OCI-LY3 (cell line): ENCODE data around the gene RNF144A.

Experiments
- H2AFZ ChIP-seq: fragments of 200-600, 300-600 bp; shearing (Covaris generic); 2 replicates; pipeline ENCODE4 v1.6.0; 2014; ENCODE audit warnings: antibody characterized with exemption, low read depth, low read length
- H3K27ac ChIP-seq: fragments of 200-600, 300-600 bp; sonication (generic); 2 replicates; pipeline ENCODE4 v1.5.1; 2014; ENCODE audit warnings: mild to moderate bottlenecking, low read length, moderate library complexity, mixed read lengths
- H3K27me3 ChIP-seq: fragments of 200-600, 300-600 bp; sonication (generic); 2 replicates; pipeline ENCODE4 v1.6.1; 2014; ENCODE audit warnings: low read depth, low read length, mixed read lengths
- H3K36me3 ChIP-seq: fragments of 200-600, 300-600 bp; sonication (generic); replicated peaks from 2 replicates; pipeline ENCODE3; 2014; ENCODE audit warnings: low read depth, low read length, mixed read lengths
- H3K4me1 ChIP-seq: fragments of 300-600, 200-600 bp; sonication (generic); 2 replicates; pipeline ENCODE4 v1.6.1; 2014; ENCODE audit warnings: low read length, mixed read lengths
- H3K4me2 ChIP-seq: fragments of 200-600, 300-600 bp; sonication (generic); 2 replicates; pipeline ENCODE4 v1.6.1; 2014; ENCODE audit warnings: low read length, mixed read lengths
- H3K4me3 ChIP-seq: fragments of 300-600, 200-600 bp; sonication (generic); 2 replicates; pipeline ENCODE4 v1.5.1; 2014; ENCODE audit warnings: antibody characterized with exemption, mild to moderate bottlenecking, low read length, moderate library complexity
- H3K79me2 ChIP-seq: fragments of 300-600, 200-600 bp; shearing (Covaris generic); 2 replicates; pipeline ENCODE4 v1.6.1; 2014; ENCODE audit warnings: mild to moderate bottlenecking, low read length, mixed read lengths
- H3K9ac ChIP-seq: fragments of 300-600, 200-600 bp; shearing (Covaris generic); 2 replicates; pipeline ENCODE4 v1.6.0; 2014; ENCODE audit warnings: mild to moderate bottlenecking, low read length, moderate library complexity
- H3K9me3 ChIP-seq: fragments of 200-600, 300-600 bp; shearing (Covaris generic); 2 replicates; pipeline ENCODE4 v1.6.1; 2014; ENCODE audit warnings: low read length, mixed read lengths; ENCODE audit not compliant: insufficient read depth
- H4K20me1 ChIP-seq: fragments of 200-600, 300-600 bp; sonication (generic); 2 replicates; pipeline ENCODE4 v1.6.1; 2016; ENCODE audit warnings: low read length, mixed read lengths; ENCODE audit not compliant: insufficient read depth
- CTCF ChIP-seq: fragments of 200-600, 300-600 bp; sonication (generic); IDR thresholded peaks from 2 replicates; pipeline ENCODE4 v1.5.1; 2014; ENCODE audit warnings: antibody characterized with exemption, low read length, low read depth
- EZH2phosphoT487 ChIP-seq: fragments of 200-600 bp; shearing (Covaris generic); IDR thresholded peaks from 2 replicates; pipeline ENCODE4 v1.6.1; 2018; ENCODE audit warnings: antibody characterized with exemption, mixed run types, low read depth

The RNF144A gene

DNA sequence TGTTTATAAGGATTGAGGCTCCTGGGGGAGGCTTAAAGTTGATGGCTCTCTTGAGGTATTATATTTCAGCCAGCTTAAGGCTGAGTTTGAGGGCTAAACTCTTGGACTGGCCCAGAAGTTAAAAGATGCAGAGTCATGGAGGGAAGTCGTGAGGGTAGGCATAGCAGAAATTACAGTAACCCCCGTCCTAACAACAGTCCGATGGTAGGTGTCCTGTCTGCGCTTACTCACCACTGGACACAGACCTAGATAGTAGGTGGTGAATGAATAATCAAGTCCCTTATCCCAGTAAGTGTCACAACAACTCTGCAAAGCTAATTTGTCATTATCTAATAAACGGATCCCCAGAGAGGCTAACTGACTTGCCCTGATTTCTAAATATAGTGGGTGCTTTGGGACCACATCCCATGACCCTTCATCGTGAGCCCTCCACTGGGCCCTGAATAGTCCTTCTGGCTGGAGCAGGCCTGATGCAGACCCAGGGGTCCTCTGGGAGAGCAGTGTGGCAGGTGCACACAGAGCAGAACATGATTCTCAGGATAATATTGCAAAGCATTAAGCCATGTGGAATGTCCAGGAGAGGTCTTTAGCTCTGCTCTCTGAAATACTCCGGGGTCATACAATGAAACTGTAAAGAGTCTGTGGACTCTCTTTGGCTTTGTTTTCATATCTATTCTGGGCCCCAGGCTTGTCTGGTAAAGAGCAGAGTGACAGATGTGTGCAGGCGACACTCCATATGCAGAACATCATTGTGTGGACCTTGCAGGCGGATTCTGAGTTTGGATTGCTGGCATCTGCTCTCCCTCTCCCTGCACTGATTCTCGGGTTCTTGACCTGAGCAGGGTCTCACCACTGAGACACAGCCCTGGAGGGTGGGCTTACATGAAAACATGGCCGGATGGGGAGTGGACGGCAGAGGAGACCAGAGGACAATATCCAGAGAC, 98.1 kb downstream of the RNF144A start:
- H3K4me3 ChIP-seq: no peak overlapping the region
- no peak overlapping the region for H3K9ac ChIP-seq
- TF ChIP-seq CTCF: no peak
- no peak for TF ChIP-seq EZH2phosphoT487
- peaks cover 13% of the 10 kb centered on the region; the same call in 1 of the 2 replicates for H3K27me3 ChIP-seq
- H3K79me2 ChIP-seq: no peaks in the 10 kb centered on the region
- H3K27ac ChIP-seq: no peak overlapping the region
- H3K9me3 ChIP-seq: no peaks in the 10 kb centered on the region
- H4K20me1 ChIP-seq: no peaks in the 10 kb centered on the region
- H3K36me3 ChIP-seq: no peaks in the 10 kb centered on the region
- no peak overlapping the region for H3K4me2 ChIP-seq
- no peak overlapping the region for H2AFZ ChIP-seq
- peaks cover 9% of the 10 kb centered on the region for H3K4me1 ChIP-seq

DNA sequence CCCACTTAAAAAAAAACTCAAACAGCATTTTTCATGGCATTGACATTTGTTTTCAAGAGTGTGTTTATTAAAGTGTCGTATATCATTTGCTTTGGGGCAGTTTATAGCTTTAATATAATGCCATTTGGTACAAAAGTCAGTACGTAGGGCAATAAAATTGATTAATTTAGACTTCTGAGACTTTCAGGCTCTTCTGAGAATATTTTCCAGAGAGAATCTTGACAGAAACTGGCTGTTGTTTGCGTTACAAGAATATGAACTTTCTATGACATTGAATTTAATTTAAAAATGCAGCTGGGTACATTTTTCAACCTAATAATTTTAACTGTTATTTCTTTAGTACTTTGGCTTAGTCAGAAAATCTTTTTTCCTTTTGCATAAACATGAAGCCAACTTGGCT, 98.9 kb downstream of the RNF144A start:
- Histone ChIP-seq H3K79me2 (no peaks in the 10 kb centered on the region), H3K9ac (no peak overlapping the region), H3K4me2 (no peak overlapping the region), H3K27me3 (peaks cover 13% of the 10 kb centered on the region; the same call in 1 of the 2 replicates), H3K4me1 (peaks cover 9% of the 10 kb centered on the region), H3K27ac (no peak overlapping the region), H3K36me3 (no peaks in the 10 kb centered on the region), H3K4me3 (no peak overlapping the region), H4K20me1 (no peaks in the 10 kb centered on the region), H2AFZ (no peak overlapping the region), H3K9me3 (no peaks in the 10 kb centered on the region)
- TF ChIP-seq EZH2phosphoT487 (no peak), CTCF (no peak)

GRCh38 chr2:7016601-7017211, 99.5 kb downstream of the RNF144A start:
- Histone ChIP-seq H3K27ac (no peak overlapping the region), H3K9me3 (no peaks in the 10 kb centered on the region), H3K79me2 (no peaks in the 10 kb centered on the region), H2AFZ (no peak overlapping the region), H3K4me3 (no peak overlapping the region), H3K36me3 (no peaks in the 10 kb centered on the region), H3K4me1 (peaks cover 9% of the 10 kb centered on the region), H4K20me1 (no peaks in the 10 kb centered on the region), H3K27me3 (peaks cover 8% of the 10 kb centered on the region; the same call in 1 of the 2 replicates), H3K4me2 (no peak overlapping the region), H3K9ac (no peak overlapping the region)
- TF ChIP-seq CTCF (no peak), EZH2phosphoT487 (no peak)

- no peak overlapping the region for H3K4me2 ChIP-seq
- no peak overlapping the region for H3K4me3 ChIP-seq
- H3K4me1 ChIP-seq: peaks cover 9% of the 10 kb centered on the region
- H3K27ac ChIP-seq: no peak overlapping the region
- TF ChIP-seq EZH2phosphoT487 (no peak), CTCF (no peak)
- H3K9ac ChIP-seq: no peak overlapping the region
- no peaks in the 10 kb centered on the region for H3K36me3 ChIP-seq
- no peaks in the 10 kb centered on the region for H3K9me3 ChIP-seq
- H3K27me3 ChIP-seq: peaks cover 7% of the 10 kb centered on the region; the same call in 1 of the 2 replicates
- no peak overlapping the region for H2AFZ ChIP-seq
- H3K79me2 ChIP-seq: no peaks in the 10 kb centered on the region
- H4K20me1 ChIP-seq: no peaks in the 10 kb centered on the region
Measured at GRCh38 chr2:7017671-7018281, 100.6 kb downstream of the RNF144A start.
